Activated B cell treated with CpG ODN at 0.5 μM for 24 hours (primary cell): ENCODE data around the gene OR10K2. TPM values are rescaled to one million over a fixed set of nuclear protein-coding genes. Genes with fewer than 3 reads are reported as not detected.

Experiments
- ATAC-seq: fragments of 200-7000 bp; cut with Tn5 transposase; one replicate; pipeline ENCODE4 v1.10.0; 2021; ENCODE audit warnings: low read depth, mild to moderate bottlenecking, moderate library complexity
- CTCF ChIA-PET: fragments of 350-600 bp; sonication (Branson Sonifier 250); formaldehyde crosslinking; loops from one replicate; lab custom pipeline; 2021; ENCODE audit warnings: antibody characterized with exemption; lab: Charles Lee
- POLR2A ChIA-PET: fragments of 350-600 bp; sonication (Branson Sonifier 250); formaldehyde crosslinking; loops from one replicate; lab custom pipeline; 2021; ENCODE audit warnings: antibody characterized with exemption; lab: Charles Lee
- DNase-seq: peaks from one replicate; pipeline ENCODE4 v3.0.0; 2022
- H3K27ac Mint-ChIP-seq: one replicate; pipeline ENCODE4 v1.8.0; 2020; ENCODE audit warnings: mixed read lengths
- H3K27me3 Mint-ChIP-seq: one replicate; pipeline ENCODE4 v1.8.0; 2021; ENCODE audit warnings: mixed read lengths
- H3K36me3 Mint-ChIP-seq: one replicate; pipeline ENCODE4 v1.8.0; 2021; ENCODE audit warnings: low read depth, mixed read lengths
- H3K4me1 Mint-ChIP-seq: one replicate; pipeline ENCODE4 v1.8.0; 2021; ENCODE audit warnings: mixed read lengths
- H3K4me3 Mint-ChIP-seq: one replicate; pipeline ENCODE4 v1.8.0; 2020; ENCODE audit warnings: mild to moderate bottlenecking, mixed read lengths
- H3K9me3 Mint-ChIP-seq: one replicate; pipeline ENCODE4 v1.8.0; 2020; ENCODE audit warnings: mixed read lengths
- intact Hi-C: fragments of 100-400 bp; cut with micrococcal nuclease; formaldehyde crosslinking; loops from one replicate; pipeline ENCODE4 v1.15.1; 2024
- total RNA-seq: library from RNA; stranded (reverse); gene quantifications from 2 replicates; pipeline ENCODE4 v1.2.3, GENCODE V29; 2022
- TF ChIP-seq, protein P1 (sequence below): fragments of 200-600 bp; IDR thresholded peaks from one replicate; pipeline ENCODE4 v1.8.0; 2022; ENCODE audit warnings: antibody characterized with exemption, mild to moderate bottlenecking

Gene OR10K2
- total RNA-seq, 1 donor from 2014 or later = not detected

DNA sequence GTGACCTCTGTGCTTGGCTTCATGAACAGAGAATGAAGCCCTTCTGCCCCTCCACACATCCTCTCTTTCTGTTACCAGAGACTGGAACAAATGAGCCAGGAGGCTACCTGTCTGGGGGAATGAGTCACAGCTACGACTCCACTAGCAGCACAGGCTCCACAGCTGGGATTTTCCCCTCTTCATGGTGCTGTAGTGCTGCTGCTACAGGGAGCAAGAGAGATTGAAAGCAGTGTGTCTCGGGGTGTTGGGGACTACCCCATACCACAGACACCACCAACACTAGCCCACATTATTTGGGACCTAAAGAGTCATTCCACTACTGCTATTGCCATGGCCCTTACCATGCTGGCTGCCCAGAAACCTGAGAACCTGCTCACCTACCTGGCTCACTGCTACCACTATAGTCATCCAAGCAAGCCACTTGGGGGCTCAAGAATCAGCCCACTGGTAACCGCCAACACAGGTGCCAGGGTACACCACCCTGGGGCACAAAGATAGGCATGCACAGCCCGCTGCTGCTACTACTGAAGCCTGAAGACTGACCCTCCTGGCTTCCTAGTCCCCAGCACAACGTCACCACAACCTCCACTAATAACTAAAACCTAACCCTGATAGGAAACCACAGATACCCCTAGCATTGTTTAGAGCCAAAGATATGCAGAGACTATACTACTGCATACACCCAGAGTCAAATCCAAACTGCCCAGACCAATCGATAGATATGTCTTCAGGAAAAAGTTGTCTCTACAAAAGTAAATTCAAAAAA is 54.7 kb downstream of the OR10K2 start:
- Mint-ChIP-seq H3K27me3 (peaks cover under 1% of the 10 kb centered on the region), H3K4me3 (no peak overlapping the region), H3K9me3 (peaks cover 12% of the 10 kb centered on the region), H3K27ac (no peak overlapping the region), H3K36me3 (peaks cover 4% of the 10 kb centered on the region), H3K4me1 (peaks cover 8% of the 10 kb centered on the region)
- intact Hi-C loops = no loop called here
- peak; percentile 90 for ATAC-seq
- POLR2A ChIA-PET = no interaction called here
- no peak for DNase-seq
- TF ChIP-seq, protein P1, sequence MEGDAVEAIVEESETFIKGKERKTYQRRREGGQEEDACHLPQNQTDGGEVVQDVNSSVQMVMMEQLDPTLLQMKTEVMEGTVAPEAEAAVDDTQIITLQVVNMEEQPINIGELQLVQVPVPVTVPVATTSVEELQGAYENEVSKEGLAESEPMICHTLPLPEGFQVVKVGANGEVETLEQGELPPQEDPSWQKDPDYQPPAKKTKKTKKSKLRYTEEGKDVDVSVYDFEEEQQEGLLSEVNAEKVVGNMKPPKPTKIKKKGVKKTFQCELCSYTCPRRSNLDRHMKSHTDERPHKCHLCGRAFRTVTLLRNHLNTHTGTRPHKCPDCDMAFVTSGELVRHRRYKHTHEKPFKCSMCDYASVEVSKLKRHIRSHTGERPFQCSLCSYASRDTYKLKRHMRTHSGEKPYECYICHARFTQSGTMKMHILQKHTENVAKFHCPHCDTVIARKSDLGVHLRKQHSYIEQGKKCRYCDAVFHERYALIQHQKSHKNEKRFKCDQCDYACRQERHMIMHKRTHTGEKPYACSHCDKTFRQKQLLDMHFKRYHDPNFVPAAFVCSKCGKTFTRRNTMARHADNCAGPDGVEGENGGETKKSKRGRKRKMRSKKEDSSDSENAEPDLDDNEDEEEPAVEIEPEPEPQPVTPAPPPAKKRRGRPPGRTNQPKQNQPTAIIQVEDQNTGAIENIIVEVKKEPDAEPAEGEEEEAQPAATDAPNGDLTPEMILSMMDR = no peak
- CTCF ChIA-PET = no interaction called here

Other genes starting within 250 kb of the OR10K2 start
- gene CD1D, start 245.3 kb downstream of the OR10K2 start, total RNA-seq = 4.6 and 5.0 TPM in 2 replicates
- gene CD1A, start 171.8 kb downstream of the OR10K2 start, total RNA-seq = 1.4 and 1.6 TPM in 2 replicates
- 37.3 and 40.8 TPM in 2 replicates for gene CD1C, start 136.3 kb downstream of the OR10K2 start, total RNA-seq
- gene CD1B, start 94.7 kb downstream of the OR10K2 start, total RNA-seq = not detected in 2 replicates
- gene CD1E, start 72.3 kb downstream of the OR10K2 start, total RNA-seq = not detected in 2 replicates
- gene OR10T2, start 26.8 kb downstream of the OR10K2 start, total RNA-seq = not detected in 2 replicates
- gene OR10K1, start 35.6 kb upstream of the OR10K2 start, total RNA-seq = not detected in 2 replicates
- not detected in 2 replicates for gene OR10R2, start 46.0 kb upstream of the OR10K2 start, total RNA-seq
- not detected in 2 replicates for gene OR6Y1, start 128.2 kb upstream of the OR10K2 start, total RNA-seq
- not detected in 2 replicates for gene OR6P1, start 144.3 kb upstream of the OR10K2 start, total RNA-seq
- gene OR10X1, start 153.7 kb upstream of the OR10K2 start, total RNA-seq = not detected in 2 replicates
- gene OR10Z1, start 179.0 kb upstream of the OR10K2 start, total RNA-seq = not detected in 2 replicates